ENCODE data around the gene CNIH3.
"Not testable (repeated sequence)": the region's sequence is repeated elsewhere in the genome, so short reads cannot be mapped to it uniquely, and the experiment has no call there.

CNIH3 gene

DNA sequence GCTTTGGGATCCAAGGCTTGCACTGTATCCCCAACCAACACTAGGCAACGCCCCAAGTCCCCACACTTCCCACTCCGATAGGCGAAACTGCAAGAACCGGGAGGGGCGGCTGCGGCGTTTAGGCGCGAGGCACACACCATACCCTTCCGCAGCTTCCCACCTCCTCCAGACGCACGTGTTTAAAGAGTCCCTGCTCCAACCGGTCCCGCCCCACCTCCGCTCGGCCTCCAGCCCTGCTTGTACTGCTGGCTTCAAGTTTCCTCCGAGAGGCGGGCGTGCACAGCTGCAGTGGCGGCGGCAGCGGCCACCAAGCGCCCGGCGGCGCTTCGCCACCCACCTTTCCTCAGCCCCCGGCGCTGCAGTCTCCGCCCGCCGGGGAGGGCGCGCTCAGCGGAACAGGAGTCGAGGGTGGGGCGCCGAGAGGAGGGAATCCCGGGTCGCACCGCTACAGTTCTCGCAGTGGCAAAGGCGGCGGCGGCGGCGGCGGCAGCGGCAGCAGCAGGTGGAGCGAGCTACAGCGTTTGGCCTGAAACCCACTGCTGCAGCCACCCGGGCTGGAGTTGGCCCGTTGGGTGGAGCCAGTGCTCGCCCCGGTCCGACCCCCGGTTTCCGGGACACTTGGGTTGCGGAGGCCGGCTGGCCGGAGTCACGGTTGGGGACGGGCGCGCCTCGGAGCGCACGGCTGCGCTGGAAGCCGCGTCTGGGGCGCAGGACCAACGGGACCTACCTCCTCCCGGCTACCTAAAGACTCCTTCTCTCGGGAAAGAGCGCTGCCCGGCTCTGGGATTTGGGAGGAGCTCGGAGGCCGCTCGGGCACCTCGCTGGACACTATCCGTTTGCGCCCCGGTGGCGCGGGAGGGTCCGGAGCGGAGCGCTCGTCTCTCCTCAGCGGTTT is at the start of gene CNIH3:
Gene CNIH3, plus strand, starts transcription at position 457 of the 895 bp plus-strand sequence. CDS start 858 bp downstream, outside the sequence.
- DNase-seq (ENCODE audit: low spot score), result no peak

GRCh38 chr1:224566492-224566891 is 49.6 kb upstream of the CNIH3 start:
- not testable (repeated sequence) for DNase-seq (ENCODE audit: low spot score)

- no peak for DNase-seq (ENCODE audit: low spot score)
Observed at GRCh38 chr1:224569276-224569675, 46.8 kb upstream of the CNIH3 start.

- DNase-seq (ENCODE audit: low spot score), result not testable (repeated sequence)
Observed at GRCh38 chr1:224571975-224572374, 44.1 kb upstream of the CNIH3 start.

DNA sequence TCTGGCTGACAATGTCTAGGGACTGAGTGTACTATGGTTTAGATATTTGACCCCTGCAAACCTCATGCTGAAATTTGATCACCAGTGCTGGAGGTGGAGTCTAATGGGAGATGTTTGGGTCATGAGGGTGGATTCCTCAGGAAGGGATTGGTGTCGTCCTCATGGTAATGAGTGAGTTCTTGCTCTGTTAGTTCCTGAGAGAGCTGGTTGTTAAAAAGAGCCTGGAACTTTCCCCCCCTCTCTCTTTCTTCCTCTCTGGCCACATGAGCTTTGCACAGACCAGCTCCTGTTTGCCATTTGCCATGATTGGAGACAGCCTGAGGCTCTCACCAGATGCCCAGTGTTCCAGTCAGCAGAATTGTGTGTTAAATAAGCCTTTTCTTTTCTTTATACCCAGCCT is 36.6 kb upstream of the CNIH3 start:
- DNase-seq (ENCODE audit: low spot score), result no peak

- DNase-seq (ENCODE audit: low spot score), result no peak
Observed at GRCh38 chr1:224580006-224580405, 36.1 kb upstream of the CNIH3 start.

GRCh38 chr1:224582041-224582440 is 34.1 kb upstream of the CNIH3 start:
- DNase-seq (ENCODE audit: low spot score), result no peak

- DNase-seq (ENCODE audit: low spot score), result no peak
Observed at GRCh38 chr1:224583774-224584173, 32.3 kb upstream of the CNIH3 start.

DNA sequence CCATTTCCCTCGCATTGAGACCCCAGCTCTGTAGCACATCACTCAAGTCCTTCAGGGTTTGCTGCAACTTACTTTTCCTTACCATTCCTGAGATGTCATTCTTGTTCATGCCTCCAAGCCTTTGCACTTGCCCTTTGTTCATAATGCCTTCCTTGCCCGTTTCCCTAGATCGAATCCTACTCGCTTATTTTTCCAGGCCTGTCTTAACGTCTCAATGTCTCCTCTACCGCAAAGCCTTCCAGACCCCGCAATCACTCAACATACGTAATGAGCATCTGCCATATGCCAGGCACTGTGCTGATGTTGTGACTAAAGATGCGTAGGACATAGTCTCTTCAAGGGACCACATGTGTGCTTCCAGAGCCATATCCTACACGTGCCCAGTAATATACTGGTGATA is 31.1 kb upstream of the CNIH3 start:
- DNase-seq (ENCODE audit: low spot score), result no peak

- no peak for DNase-seq (ENCODE audit: low spot score)
Observed at GRCh38 chr1:224587051-224587450, 29.1 kb upstream of the CNIH3 start.

GRCh38 chr1:224588515-224588914 is 27.6 kb upstream of the CNIH3 start:
- DNase-seq (ENCODE audit: low spot score), result no peak

GRCh38 chr1:224589006-224589405 is 27.1 kb upstream of the CNIH3 start:
- no peak for DNase-seq (ENCODE audit: low spot score)

DNA sequence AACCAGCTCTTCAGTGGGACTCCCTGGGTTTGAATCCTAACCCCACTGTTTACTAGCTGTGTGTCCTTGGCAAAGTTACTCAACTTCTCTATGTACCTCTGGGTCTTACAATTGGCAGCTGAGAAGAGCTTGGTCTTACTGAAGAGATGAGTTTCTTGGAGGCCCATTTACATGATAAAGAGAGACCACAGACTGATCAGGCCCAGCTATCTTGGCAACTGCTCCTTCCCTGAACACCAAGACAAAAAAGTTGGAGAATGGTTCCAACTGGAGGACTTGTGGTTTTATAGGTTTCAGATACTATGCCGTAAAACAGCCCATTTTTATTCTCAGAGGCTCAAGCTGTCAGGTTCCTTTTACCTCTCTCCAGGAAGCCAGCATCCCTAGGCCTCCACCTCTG is 24.8 kb upstream of the CNIH3 start:
- no peak for DNase-seq (ENCODE audit: low spot score)

GRCh38 chr1:224592636-224593582 is 23.2 kb upstream of the CNIH3 start:
- peak; percentile 15 for DNase-seq (ENCODE audit: low spot score)

- no peak for DNase-seq (ENCODE audit: low spot score)
Observed at GRCh38 chr1:224594360-224594759, 21.8 kb upstream of the CNIH3 start.

DNA sequence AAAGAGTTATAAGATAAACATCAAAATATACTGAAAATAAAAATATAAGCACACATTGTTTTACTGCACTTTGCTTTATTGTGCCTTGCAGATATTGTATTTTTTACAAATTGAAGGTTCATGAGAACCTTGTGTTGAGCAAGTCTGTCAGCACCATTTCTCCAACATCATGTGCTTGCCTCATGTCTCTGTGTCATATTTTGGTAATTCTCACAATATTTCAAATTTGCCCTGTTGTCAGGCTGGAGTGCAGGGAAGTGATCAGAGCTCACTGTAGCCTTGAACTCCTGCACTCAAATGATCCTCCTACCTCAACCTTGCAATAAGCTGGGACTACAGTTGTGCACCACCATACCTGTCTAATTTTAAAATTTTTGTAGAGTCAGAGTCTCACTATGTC is 21.3 kb upstream of the CNIH3 start:
- no peak for DNase-seq (ENCODE audit: low spot score)

DNA sequence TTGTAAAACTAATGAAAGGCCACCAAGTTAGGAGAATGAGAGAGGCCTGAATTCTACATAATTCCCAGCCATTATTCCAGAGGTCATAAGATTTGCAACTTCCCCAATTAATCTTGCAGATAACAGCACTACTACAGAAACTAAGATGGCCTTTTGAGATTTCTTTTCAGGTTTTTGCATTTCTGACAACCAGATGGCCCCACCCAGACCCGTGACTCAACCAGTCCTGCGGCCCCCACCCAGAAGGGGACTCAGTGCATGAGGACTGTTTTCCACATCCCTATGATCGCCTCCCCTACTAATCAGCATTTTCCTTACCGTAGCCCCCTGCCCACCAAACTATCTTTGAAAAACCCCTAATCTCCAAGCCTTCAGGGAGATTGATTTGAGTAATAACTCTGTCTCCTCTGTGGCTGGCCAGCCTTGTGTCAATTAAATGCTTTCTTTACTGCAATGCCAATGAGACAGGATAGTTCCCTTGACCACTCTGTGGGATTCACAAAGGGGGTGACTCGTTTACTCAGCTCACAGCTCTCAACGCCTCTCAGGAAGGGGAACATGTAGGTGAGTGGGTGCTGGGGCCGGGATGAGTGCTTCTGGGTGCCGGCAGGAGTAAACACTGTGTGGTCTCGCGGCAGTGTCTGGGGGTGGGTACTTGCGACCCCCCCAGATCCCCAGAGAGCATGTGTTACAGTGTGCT is 10.5 kb upstream of the CNIH3 start:
- no peak for DNase-seq (ENCODE audit: low spot score)

DNA sequence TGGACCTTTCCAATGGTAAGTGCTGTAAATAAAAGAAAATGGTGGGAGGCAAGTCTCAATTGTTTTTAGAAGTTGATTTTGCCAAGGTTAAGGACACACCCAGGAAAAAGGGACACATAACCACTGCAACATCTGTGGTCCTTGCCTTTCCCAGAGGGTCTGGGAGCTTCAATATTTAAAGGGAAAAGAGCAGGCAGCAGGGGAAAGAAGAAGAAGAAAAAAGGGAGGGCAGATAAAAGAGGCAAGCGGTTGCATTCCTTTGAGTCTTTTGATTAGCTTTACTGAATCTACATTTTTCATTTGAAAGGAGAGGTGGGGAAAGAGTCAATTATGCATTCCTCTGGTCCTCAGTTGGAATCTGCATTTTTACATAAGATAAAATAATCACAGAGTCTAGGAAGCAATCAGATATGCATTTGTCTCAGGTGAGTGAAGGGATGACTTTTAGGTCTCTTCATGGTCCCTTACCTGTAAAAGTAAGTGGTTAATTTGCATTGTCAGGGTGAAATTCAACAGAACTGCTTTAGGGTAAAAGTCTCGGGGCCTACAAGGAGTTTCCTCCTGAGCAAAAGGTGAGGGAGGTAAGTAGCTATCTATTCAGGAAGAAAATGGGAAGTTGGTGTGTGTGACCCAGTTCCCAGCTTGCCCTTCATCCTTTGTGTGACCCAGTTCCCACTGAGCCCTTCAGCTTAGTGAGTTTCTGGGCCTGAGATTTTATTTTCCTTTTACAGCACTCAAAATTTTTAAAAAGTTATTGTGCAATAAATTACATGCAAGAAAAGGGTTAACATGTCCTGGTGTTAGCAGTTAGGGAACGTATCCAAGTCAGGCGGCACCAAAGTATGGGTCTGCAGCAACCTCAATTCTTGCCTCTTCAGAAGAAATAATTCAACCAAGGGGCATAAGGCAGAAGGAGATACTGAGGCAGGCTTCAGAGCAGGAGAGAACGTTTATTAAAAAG is 8.6 kb upstream of the CNIH3 start:
- no peak for DNase-seq (ENCODE audit: low spot score)

DNA sequence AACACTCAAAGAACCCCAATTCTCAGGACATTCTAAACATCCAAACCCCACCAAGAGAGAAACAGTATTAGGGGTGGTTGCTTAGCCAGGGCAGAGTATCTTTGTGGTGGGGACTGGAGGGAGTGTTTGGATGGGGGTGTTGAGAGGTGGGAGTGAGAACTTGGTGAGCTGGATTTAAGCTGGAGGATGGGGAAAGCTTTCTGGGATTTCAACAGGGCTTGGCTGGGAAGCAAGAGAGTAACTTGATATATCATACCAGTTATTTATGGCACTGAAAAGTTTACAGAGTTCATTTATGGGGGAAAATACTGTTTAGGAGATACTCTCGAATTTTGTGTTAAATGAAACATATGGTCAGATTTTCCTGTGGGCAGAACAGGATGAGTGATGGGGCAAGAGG is 6.8 kb upstream of the CNIH3 start:
- DNase-seq (ENCODE audit: low spot score), result no peak

GRCh38 chr1:224612246-224612645 is 3.9 kb upstream of the CNIH3 start:
- no peak for DNase-seq (ENCODE audit: low spot score)

DNA sequence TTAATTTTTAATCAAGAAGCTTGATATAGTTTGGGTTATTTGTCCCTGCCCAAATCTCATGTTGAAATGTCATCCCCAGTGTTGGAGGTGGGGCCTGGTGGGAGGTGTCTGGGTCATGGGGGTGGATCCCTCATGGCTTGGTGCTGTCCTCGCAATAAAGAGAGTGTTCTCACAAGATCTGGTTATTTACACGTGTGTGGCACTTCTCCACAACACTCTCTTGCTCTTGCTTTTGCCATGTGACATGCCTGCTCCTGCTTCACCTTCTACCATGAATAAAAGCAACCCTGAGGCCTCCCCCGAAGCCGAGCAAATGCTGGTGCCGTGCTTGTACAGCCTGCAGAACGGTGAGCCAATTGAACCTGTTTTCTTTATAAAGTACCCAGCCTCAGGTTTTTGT is 2.6 kb upstream of the CNIH3 start:
- no peak for DNase-seq (ENCODE audit: low spot score)

Measured in globus pallidus (tissue), 1 donor.